ENCODE data around the gene SHB. TPM values are rescaled to one million over a fixed set of nuclear protein-coding genes. Genes with fewer than 3 reads are reported as not detected.
A peak's percentile ranks its signal among the peaks of the same experiment; 100 is the strongest.

SHB gene
- total RNA-seq, 1 donor from 2014 or later: 13.3 TPM

DNA sequence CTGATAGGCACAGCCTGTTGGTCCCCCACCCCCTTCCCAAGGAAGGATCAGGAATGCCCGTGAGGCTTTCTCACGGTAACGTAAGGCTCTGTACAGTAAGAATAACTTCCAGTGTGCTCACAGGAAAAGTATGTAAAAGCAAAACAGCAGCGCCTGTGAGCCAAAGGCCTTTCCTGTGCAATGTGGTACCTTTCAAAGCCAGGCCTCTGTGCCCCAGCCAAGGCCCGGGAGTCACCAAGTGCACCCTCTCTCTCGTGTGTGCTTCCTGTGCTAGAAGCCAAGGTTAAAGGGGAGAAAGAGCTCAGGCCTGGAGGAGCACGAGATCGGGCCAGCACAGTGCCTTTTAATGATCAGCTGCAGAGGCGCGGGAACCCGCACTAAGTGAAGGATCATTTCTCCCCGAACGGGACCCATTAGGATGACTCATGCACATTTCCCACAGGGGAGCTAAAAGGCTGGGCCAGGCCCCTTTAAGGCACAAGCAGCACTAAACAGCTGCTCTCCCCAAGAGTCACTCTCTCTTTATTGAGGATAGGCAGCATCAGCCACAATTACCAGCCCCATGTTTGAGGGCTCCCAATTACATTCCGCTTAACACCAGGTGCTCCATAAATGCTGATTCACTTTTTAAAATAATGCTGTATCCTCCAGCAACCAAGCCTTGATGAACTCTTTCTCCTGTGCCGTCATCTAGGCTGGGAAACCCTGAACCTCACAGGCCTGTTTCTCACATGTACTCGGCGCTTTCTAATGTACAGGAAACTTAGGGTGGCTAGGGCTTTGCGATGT is 42.8 kb downstream of the SHB start:
- peak; percentile 98 for DNase-seq (ENCODE audit: low read depth)

- no peak for DNase-seq (ENCODE audit: low read depth)
Measured at GRCh38 chr9:38025166-38025565, 43.9 kb downstream of the SHB start.

DNA sequence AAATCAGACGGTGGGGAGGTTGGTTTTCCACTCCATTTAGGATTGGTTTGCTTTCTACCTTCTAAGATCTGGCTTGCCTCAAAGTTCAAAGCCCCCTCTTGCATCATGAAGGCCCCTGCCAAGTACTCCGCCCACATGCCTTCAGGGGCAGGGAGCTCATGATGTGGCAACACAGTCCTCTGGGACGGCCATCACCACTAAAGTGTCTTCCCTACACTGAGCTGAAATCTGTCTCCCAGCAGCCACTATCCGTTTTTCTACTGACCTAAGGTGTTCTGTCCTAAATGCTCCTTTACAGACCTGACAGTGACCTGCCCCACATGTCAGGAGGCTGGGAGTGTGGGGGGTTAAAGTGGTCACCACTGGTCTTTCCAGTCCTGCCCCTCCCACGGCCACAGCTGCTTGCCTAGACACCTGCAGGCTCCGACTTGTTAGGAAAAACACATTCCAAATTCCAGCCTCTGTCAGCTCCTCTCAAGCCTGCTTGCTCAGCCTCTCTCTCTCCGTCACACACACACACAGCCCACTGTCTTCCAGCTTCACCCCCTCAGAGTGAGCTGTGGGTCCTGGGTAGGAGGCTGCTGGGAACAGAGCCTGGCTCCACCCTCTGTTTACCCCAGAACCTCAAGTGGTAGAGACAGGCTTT is 44.9 kb downstream of the SHB start:
- DNase-seq (ENCODE audit: low read depth): peak; percentile 63

- DNase-seq (ENCODE audit: low read depth): no peak
Measured at GRCh38 chr9:38023661-38024035, 45.4 kb downstream of the SHB start.

DNA sequence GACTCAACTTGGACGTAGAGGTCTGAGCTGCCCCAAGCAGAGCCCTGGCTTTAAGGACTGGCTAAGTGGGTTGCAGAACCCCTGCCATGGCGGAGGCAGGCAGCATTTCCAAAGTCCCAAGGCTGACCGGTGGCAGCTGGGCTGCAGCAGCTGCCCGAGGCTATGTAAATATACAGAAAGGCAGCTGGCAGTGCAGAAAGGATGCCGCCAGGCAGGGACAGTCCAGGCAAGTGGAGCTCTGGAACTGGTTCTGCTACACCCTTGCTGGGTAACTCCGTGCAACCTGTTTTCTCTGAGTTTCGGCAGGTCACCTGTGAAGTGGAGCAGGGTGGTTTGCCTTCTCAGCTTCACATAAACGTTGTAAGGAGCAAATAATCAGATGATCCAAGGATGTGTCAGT is 46.0 kb downstream of the SHB start:
- peak; percentile 81 for DNase-seq (ENCODE audit: low read depth)

DNA sequence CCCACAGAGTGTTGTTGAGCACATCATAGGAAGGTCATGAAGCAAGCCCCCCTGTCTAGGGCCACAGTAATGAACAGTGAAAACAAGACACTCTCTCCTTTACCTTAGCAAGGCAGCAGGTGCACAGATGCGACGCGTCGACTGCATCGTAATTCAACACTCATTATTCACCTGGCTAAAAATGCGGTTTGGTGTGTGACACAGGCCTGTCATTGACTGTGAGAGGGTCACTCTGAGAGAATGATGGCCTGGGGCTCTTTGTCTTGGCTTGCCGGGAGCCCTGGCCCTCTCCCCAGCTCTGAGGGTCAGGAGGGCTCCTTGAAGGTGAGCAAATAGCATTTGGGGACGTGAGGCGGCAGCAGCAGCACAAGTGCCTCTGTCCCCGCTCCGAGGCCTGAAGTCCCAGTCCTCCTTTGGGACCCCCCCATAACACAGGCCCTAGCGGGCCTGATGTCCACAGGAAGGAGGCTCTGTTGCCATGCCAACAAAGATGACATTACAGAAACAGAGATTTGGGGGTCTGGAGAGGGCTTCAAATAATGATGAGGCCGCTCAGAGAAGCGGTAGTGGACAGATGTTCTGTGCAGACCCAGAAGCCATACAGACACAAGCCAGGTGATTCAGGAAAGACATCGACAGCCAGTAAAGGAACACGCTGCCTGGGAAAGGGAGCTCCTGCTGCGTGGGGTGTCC is 46.7 kb downstream of the SHB start:
- no peak for DNase-seq (ENCODE audit: low read depth)

DNA sequence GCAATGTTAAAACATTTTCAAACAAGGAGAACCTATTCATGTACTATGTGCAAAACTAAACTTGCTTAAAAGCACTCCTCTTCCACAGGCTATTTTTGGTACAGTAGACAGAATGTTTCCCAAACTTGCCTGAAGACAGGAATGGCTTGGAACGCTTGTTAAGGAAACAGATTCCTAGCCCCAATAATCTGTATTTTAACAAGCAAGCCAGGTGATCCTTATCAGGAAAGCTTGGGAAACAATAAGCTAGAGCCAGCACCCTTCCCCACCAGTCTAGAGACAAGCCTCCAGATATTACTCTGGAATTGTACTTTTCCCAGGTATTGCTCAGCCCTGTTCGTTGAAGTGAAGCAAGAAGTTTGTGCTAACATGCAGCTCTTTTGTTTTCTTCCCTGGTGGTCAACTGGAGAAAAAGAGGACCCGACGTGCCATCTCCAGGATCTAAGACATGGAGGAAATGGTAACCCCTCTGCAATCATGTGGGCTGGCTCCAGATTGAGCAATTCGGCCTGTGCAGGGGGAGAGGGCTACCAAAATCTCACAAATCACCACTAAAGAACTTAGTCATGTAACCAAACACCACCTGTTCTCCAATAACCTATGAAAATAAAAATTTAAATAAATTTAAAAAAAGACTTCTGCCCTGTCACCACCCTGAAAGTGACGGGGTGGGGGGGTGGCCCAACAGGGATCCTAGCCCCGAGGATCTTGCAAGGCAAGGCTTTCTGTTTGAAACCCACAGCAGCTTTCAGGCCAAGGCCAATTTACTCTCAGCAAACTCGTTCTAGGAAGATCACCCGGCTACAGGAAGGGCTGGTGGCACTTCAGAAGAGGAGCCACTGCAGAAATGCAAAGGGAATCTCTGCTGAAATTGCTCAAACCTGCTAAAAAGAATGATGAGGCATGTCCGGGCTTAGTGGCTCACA is 48.6 kb downstream of the SHB start:
- no peak for DNase-seq (ENCODE audit: low read depth)

DNA sequence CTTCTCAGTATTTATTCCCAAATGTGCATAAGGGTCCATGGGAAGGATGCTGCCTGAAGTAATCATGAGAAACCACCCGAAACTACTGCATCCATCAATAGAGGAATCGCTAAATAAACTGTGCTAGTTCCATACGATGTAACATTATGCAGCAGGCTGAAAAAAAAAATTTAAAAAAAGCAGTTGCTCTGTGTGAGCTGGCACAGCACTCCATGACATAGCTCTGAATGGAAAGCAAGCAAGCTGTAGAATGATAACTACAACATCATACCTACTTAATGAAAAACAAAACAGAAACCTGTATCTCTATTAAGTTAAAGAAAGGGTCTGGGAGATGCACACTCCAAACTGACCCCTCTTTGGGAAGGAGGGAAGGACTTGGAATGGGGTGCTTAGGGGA is 49.3 kb downstream of the SHB start:
- DNase-seq (ENCODE audit: low read depth): no peak

DNA sequence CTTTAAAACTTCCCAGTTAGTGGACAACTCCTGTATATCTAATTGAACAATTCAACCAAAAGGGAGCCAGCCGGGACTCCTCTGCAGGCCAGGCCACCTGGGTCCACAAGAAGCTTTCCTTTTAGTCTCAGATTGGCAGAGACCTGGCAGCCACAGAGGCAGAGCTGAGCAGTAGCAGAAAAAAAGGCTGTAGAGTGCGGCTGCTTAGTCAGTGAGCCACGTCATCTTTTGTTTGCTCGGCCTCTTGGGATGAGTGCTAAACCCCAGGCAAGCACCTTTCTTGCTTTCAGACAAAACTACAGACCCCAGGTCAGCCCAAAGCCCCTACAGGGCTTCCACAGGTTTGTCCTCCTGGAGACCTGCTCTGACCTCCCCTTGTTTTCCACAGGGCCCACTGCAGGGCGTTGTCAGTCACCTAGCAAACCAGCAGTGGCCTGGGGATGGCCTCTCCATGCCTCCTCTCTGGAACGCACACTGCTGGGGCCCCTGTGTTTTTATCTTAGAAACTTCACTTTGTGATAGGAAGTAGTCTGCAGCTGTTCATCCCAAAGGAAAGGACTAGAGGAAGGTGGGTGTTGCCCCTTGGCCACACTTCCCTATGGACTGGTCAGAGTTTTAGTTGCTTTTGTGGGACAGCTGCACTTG is 49.9 kb downstream of the SHB start:
- DNase-seq (ENCODE audit: low read depth): peak; percentile 70

DNA sequence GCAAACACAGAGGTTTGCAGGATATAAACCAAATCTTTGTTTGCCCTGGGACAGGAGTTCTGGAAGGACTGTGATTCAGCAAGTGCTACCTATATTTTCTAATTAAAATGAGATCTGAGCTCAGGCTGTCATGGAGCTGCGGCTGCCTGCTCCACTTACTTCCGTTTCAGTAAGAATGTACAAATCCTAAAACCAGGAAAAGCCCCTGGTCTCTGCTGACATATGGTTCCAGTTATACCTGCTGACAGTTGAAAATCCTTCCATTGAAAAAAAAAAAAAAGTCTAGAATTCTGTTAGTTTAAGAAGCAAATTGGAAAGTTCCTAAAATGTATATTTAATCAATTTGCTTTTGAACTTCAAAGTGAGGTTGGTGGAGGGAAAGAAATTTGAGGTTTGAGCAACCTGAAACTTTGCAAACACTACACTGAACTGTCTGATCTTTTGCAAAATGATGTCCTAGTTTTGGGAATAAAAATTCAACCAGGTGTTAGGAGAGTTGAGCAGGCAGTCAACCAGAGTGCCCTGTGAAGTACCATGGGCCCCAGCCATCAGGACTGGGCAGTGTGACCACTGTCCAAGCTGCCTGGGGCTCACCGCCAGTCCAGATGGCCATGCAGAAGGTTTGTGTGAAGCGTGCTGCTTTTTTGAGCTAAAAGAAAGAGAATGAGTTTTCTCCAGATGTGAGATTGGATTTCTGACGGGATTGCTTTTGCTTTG is 50.6 kb downstream of the SHB start:
- DNase-seq (ENCODE audit: low read depth): no peak

- DNase-seq (ENCODE audit: low read depth): no peak
Measured at GRCh38 chr9:38017885-38018186, 51.2 kb downstream of the SHB start.

GRCh38 chr9:38017149-38017884 is 51.7 kb downstream of the SHB start:
- peak; percentile 98 for DNase-seq (ENCODE audit: low read depth)

DNA sequence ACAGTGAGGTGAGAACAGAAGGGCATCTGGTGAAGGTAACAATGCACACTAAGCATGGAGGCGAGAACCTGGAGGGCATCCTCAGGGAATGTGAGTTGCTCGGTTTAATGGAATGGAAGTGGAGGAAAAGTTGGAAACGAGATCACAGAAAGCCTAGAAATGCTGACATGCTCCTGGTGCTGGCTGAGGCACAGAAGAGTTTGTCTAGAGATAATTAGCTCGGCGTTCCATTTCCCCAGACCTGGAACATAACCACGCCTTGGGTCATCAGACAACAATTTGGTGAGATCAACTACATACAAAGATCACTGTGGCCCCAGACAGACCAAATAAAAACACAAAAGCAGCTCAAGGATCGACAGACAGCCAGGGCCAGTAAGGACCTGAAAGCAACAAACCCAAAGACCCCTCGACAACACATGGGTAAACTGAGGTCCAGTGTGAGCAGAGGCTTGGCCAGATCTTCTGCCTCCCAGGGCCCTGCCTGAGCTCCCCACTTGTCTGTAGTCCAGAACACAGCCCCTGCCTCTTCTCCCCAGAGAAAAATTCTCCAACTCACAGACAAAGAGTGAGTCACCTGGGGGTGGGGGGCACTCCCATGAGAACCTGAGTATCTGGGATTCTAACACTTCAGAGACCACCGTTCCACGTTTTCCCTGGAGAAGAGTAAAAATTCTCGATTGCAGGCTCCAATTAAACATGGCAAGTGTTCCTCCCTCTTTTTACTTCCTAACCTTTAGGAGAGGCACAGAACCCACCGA is 52.5 kb downstream of the SHB start:
- peak; percentile 85 for DNase-seq (ENCODE audit: low read depth)

- no peak for DNase-seq (ENCODE audit: low read depth)
Measured at GRCh38 chr9:38015906-38016305, 53.1 kb downstream of the SHB start.

- DNase-seq (ENCODE audit: low read depth): no peak
Measured at GRCh38 chr9:38015266-38015665, 53.8 kb downstream of the SHB start.

DNA sequence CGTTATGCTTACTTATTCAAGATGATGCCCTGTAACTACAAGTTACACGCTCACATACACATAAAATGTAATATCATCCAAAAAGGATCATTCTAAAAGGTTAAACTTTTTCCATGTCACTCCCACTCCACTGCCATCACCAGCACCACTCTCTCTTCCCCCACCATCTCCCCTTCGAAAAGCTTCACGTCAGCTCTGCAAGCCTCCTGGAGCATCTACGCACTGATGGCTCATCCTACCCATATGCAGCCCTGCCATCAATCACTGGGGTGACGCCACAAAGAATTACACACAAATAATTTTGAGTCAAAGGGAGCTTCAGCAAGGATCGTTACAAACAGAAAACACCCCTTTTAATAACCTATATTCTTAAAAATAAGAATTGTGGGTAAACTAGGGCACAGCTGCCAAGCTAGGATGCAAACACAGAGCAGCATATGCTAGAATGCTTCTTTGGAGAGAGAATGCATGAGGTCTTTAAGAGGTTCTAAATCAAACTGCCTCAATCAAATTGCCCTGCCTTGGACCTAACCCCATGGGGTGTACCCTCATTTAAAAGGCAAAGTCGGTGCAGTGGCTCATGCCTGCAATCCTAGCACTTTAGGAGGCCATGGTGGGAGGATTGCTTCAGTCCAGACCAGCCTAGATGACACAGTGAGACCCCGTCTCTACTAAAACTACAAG is 56.1 kb downstream of the SHB start:
- no peak for DNase-seq (ENCODE audit: low read depth)

GRCh38 chr9:38011991-38012390 is 57.0 kb downstream of the SHB start:
- DNase-seq (ENCODE audit: low read depth): peak; percentile 85

Measured in myocyte (in vitro differentiated cells).